ENCODE data around the gene ATAD3B.
A peak's percentile ranks its signal among the peaks of the same experiment; 100 is the strongest.
"Not testable (repeated sequence)": the region's sequence is repeated elsewhere in the genome, so short reads cannot be mapped to it uniquely, and the experiment has no call there.

Gene ATAD3B

DNA sequence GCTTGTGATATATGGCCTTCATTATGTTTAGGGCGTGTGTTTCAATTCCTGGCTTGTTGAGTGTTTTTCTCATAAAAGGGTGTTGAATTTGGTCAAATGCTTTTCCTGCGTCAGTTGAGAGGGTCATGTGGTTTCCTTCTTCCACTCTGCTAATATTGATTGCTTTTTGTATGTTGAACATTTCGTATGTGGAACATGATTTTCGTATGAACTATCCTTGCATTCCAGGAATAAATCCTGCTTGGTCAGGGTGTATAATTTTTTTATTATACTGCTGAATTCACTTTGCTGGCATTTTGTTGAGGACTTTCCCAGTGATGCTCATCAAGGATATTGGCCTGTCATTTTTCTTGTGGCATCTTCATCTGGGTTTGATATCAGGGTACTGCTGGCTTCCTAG, 35.7 kb downstream of the ATAD3B start:
- DNase-seq (ENCODE audit: low spot score) = no peak
- TF ChIP-seq, protein P1, sequence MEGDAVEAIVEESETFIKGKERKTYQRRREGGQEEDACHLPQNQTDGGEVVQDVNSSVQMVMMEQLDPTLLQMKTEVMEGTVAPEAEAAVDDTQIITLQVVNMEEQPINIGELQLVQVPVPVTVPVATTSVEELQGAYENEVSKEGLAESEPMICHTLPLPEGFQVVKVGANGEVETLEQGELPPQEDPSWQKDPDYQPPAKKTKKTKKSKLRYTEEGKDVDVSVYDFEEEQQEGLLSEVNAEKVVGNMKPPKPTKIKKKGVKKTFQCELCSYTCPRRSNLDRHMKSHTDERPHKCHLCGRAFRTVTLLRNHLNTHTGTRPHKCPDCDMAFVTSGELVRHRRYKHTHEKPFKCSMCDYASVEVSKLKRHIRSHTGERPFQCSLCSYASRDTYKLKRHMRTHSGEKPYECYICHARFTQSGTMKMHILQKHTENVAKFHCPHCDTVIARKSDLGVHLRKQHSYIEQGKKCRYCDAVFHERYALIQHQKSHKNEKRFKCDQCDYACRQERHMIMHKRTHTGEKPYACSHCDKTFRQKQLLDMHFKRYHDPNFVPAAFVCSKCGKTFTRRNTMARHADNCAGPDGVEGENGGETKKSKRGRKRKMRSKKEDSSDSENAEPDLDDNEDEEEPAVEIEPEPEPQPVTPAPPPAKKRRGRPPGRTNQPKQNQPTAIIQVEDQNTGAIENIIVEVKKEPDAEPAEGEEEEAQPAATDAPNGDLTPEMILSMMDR (IDR thresholded peaks at IDR 0.05; ENCODE audit: extremely low read depth, missing control alignments) = no peak

DNA sequence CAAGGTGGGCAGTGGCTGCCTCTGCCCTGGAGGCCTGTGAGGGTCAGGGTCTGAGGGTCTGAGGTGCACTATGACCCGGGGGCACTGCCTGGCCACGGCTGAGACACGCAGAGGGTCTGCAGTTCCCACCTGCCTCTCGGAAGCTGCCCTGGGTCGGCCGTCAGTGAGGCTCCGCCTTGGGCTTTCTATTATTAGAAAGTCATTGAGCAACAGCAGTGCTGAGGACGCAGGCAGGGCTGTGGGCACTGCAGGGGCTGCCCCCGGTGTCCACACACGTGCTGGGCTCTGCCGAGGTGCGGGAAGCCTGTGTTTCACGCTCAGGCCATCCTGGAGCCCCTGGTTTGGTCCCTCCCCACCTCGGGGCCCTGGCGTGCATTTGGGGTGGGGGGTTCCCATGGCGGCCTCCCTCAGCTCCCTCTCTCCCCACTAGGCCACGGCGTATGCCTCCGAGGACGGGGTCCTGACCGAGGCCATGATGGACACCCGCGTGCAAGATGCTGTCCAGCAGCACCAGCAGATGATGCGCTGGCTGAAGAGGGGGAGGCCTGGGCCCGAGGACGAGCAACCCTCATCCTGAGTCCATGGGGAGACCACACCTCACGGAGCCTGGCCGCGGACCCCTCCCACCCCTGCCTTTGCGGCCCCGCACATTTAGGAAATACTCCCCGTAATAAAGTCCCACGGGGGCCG, 37.4 kb downstream of the ATAD3B start:
- not testable (repeated sequence) for DNase-seq (ENCODE audit: low spot score)

DNA sequence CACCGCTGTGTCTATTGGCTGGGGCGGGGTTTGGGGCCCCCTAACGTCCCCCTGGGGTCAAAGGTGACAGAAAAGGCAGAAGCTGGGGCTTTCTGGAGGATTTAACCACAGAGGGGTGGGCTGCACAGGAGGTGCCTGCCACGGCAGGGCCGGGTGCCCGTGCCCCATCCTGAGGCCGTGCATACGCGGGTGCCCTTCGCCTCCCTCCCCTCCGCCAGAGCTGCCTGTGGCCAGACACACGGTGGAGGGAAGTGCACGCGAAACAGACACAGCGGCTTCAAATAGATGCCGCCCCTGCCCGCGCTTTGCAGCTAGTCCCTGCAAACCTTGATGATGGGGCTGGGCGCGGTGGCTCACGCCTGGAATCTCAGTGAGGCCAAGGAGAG, 37.9 kb downstream of the ATAD3B start:
- not testable (repeated sequence) for DNase-seq (ENCODE audit: low spot score)

DNA sequence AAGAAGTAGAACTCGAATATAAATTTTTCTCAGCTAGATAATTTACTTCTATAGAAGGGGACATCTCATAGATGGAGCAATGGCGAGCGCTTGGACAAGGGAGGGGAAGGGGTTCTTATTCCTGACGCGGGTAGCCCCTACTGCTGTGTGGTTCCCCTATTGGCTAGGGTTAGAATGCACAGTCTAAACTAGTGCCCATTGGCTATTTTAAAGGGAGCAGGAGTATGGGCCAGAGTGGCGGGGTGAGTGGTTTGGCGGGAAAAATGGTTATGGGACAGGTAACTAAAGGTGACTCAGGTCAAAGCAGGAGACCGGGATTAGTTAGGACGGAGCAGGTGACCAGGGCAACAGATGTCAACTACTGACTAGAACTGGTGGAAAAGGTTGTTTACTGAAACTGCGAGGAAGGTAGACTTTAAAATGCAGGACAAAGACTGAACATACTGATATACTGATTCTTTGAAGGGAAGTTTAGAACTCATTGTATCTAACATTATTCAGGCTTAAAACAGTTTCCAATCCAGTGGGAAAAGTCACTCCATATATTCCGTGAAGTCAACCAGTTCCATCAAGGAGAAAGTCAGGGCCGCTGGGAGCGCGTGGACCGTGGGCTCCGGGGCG, 39.5 kb downstream of the ATAD3B start:
- peak; percentile 21 for DNase-seq (ENCODE audit: low spot score)
- TF ChIP-seq, protein P1 (IDR thresholded peaks at IDR 0.05; ENCODE audit: extremely low read depth, missing control alignments) = no peak

- TF ChIP-seq, protein P1 (IDR thresholded peaks at IDR 0.05; ENCODE audit: extremely low read depth, missing control alignments) = no peak
- DNase-seq (ENCODE audit: low spot score) = peak; percentile 100
Observed at GRCh38 chr1:1511533-1512285, 40.1 kb downstream of the ATAD3B start, which contains the start of gene ATAD3A. Gene ATAD3A (plus strand): TSS chr1:1512162. CDS start chr1:1512269, 107 bp downstream.

- DNase-seq (ENCODE audit: low spot score) = not testable (repeated sequence)
Observed at GRCh38 chr1:1512425-1512824, 40.9 kb downstream of the ATAD3B start.

- not testable (repeated sequence) for DNase-seq (ENCODE audit: low spot score)
Observed at GRCh38 chr1:1513675-1514074, 42.1 kb downstream of the ATAD3B start.

- not testable (repeated sequence) for DNase-seq (ENCODE audit: low spot score)
Observed at GRCh38 chr1:1514376-1514775, 42.8 kb downstream of the ATAD3B start.

- not testable (repeated sequence) for DNase-seq (ENCODE audit: low spot score)
Observed at GRCh38 chr1:1516923-1517322, 45.4 kb downstream of the ATAD3B start.

- TF ChIP-seq, protein P1 (IDR thresholded peaks at IDR 0.05; ENCODE audit: extremely low read depth, missing control alignments) = no peak
- DNase-seq (ENCODE audit: low spot score) = peak; percentile 21
Observed at GRCh38 chr1:1517973-1518620, 46.5 kb downstream of the ATAD3B start.

DNA sequence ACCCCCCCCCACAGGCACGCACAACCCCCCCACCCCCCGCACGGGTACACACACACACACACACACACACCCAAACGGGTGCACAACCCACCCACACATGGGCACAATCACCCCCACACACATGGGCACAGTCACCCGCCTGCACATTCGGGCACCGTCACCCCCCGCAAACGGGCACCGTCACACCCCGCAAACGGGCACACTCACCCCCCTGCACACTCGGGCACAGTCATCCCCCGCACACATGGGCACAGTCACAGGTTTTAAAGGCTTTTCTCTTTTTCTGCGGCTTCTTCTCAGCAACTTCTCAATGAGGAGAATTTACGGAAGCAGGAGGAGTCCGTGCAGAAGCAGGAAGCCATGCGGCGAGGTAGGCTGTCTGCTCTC, 47.0 kb downstream of the ATAD3B start:
- peak; percentile 17 for DNase-seq (ENCODE audit: low spot score)

- DNase-seq (ENCODE audit: low spot score) = not testable (repeated sequence)
Observed at GRCh38 chr1:1519805-1520505, 48.4 kb downstream of the ATAD3B start.

Data from GM20000 (cell line).